ENCODE measurements around the gene KAT5.

- TF ChIP-seq CTCF (IDR thresholded peaks at IDR 0.05 in 2 of 3, conservative IDR thresholded peaks at IDR 0.05 in 1 of 3; ENCODE audit: control insufficient read depth in 2 of 3, extremely low read depth in 1 of 3, insufficient read depth in 1 of 3, low read depth in 3 of 3, low read length in 3 of 3) (no peak), PML (IDR thresholded peaks at IDR 0.05; ENCODE audit: low read length) (no peak), RFX5 (IDR thresholded peaks at IDR 0.05; ENCODE audit: low read depth, low read length) (no peak), CHD2 (IDR thresholded peaks at IDR 0.05; ENCODE audit: borderline replicate concordance, low read depth, low read length) (no peak), EP300 (IDR thresholded peaks at IDR 0.05; ENCODE audit: borderline replicate concordance in 1 of 2, control insufficient read depth in 1 of 2, low read depth in 2 of 2, low read length in 2 of 2) (no peak), ZNF592 (IDR thresholded peaks at IDR 0.05) (no peak), EZH2 (IDR thresholded peaks at IDR 0.05; ENCODE audit: borderline replicate concordance, control insufficient read depth, low read depth, low read length) (no peak)
- TF ChIP-seq, protein P1, sequence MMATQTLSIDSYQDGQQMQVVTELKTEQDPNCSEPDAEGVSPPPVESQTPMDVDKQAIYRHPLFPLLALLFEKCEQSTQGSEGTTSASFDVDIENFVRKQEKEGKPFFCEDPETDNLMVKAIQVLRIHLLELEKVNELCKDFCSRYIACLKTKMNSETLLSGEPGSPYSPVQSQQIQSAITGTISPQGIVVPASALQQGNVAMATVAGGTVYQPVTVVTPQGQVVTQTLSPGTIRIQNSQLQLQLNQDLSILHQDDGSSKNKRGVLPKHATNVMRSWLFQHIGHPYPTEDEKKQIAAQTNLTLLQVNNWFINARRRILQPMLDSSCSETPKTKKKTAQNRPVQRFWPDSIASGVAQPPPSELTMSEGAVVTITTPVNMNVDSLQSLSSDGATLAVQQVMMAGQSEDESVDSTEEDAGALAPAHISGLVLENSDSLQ (IDR thresholded peaks at IDR 0.05), result no peak
- TF ChIP-seq, protein P2, sequence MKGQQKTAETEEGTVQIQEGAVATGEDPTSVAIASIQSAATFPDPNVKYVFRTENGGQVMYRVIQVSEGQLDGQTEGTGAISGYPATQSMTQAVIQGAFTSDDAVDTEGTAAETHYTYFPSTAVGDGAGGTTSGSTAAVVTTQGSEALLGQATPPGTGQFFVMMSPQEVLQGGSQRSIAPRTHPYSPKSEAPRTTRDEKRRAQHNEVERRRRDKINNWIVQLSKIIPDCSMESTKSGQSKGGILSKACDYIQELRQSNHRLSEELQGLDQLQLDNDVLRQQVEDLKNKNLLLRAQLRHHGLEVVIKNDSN (IDR thresholded peaks at IDR 0.05; ENCODE audit: borderline replicate concordance, extremely low read length, insufficient read depth, low read depth, low read length), result no peak
- TF ChIP-seq, protein P3, sequence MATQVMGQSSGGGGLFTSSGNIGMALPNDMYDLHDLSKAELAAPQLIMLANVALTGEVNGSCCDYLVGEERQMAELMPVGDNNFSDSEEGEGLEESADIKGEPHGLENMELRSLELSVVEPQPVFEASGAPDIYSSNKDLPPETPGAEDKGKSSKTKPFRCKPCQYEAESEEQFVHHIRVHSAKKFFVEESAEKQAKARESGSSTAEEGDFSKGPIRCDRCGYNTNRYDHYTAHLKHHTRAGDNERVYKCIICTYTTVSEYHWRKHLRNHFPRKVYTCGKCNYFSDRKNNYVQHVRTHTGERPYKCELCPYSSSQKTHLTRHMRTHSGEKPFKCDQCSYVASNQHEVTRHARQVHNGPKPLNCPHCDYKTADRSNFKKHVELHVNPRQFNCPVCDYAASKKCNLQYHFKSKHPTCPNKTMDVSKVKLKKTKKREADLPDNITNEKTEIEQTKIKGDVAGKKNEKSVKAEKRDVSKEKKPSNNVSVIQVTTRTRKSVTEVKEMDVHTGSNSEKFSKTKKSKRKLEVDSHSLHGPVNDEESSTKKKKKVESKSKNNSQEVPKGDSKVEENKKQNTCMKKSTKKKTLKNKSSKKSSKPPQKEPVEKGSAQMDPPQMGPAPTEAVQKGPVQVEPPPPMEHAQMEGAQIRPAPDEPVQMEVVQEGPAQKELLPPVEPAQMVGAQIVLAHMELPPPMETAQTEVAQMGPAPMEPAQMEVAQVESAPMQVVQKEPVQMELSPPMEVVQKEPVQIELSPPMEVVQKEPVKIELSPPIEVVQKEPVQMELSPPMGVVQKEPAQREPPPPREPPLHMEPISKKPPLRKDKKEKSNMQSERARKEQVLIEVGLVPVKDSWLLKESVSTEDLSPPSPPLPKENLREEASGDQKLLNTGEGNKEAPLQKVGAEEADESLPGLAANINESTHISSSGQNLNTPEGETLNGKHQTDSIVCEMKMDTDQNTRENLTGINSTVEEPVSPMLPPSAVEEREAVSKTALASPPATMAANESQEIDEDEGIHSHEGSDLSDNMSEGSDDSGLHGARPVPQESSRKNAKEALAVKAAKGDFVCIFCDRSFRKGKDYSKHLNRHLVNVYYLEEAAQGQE (IDR thresholded peaks at IDR 0.05; ENCODE audit: low read depth, low read length), result no peak
Measured at GRCh38 chr11:65709661-65710060, 2.4 kb upstream of the KAT5 start.

All from GM12878 (cell line).